ENCODE measurements around the gene SPATA9.

- TF ChIP-seq MAX (IDR thresholded peaks at IDR 0.05; ENCODE audit: insufficient read depth, insufficient read length) (no peak), POLR2A (IDR thresholded peaks at IDR 0.05; ENCODE audit: low read depth, low read length) (no peak), POLR2AphosphoS5 (IDR thresholded peaks at IDR 0.05; ENCODE audit: insufficient read depth, low read depth, low read length) (no peak), EZH2 (IDR thresholded peaks at IDR 0.05; ENCODE audit: borderline replicate concordance, low read depth, low read length, severe bottlenecking) (no peak), JUN (IDR thresholded peaks at IDR 0.05; ENCODE audit: borderline replicate concordance, insufficient read depth, insufficient read length, low read depth) (no peak), MYC (IDR thresholded peaks at IDR 0.05; ENCODE audit: low read depth, low read length) (no peak)
- TF ChIP-seq, protein P1, sequence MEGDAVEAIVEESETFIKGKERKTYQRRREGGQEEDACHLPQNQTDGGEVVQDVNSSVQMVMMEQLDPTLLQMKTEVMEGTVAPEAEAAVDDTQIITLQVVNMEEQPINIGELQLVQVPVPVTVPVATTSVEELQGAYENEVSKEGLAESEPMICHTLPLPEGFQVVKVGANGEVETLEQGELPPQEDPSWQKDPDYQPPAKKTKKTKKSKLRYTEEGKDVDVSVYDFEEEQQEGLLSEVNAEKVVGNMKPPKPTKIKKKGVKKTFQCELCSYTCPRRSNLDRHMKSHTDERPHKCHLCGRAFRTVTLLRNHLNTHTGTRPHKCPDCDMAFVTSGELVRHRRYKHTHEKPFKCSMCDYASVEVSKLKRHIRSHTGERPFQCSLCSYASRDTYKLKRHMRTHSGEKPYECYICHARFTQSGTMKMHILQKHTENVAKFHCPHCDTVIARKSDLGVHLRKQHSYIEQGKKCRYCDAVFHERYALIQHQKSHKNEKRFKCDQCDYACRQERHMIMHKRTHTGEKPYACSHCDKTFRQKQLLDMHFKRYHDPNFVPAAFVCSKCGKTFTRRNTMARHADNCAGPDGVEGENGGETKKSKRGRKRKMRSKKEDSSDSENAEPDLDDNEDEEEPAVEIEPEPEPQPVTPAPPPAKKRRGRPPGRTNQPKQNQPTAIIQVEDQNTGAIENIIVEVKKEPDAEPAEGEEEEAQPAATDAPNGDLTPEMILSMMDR (IDR thresholded peaks at IDR 0.05; ENCODE audit: extremely low read depth in 1 of 2, insufficient read depth in 1 of 2, low read depth in 1 of 2, low read length in 2 of 2), result no peak
Observed at GRCh38 chr5:95718738-95719137, 35.9 kb upstream of the SPATA9 start.
